Stimulated activated CD4-positive, alpha-beta T cell treated with anti-CD3 and anti-CD28 coated beads, Interleukin-1b, Interleukin-23, amount 100 ng/mL, for 48 hours (primary cell): ENCODE results near the gene JAK1.
"Not testable (repeated sequence)": the region's sequence is repeated elsewhere in the genome, so short reads cannot be mapped to it uniquely, and the experiment has no call there.

Experiments used
- DNase-seq: peaks from one replicate; pipeline ENCODE4 v3.0.0-alpha.2; 2020

The JAK1 gene

DNA sequence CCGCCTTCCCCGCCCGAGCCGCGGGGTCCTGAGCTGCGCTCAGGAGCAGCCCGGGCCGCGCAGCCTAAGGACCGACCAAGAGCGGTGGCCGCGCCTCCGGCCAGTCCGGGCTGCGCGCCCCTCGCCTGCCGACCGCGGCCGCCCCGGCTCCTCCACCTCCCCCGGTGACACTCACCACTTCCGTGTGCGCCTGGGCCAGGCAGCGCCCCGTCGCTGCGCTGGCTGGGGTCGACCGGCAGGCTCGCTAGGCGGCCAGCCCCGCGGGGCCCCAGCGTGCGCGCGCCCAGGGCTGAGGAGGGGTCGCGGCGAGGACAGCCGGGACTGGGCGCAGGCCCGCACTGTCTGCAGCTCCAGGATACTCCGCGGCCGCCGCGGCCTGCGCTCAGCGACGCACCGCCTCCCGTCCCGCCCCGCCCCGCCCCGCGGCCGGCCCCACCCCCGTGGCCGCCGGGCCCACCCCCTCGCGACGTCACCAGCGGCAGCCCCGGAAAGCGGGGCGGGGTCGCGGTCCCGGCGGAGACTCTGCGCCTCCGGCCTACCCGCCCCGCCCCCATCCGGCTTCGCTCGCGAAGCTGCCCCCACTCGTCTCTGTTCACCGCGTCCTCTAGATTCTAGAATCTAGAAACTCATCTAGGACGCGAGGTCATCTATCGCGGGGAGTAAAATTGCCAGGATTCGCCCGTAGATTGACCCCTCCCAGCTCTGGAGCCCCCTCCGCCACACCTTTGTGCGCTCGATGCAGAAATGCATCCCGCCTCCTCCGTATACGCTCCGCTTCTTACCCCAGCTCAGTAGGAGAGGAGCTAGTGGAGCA, at the start of gene JAK1:
JAK1 (minus strand) TSS at position 392 of the 814 bp plus-strand sequence. CDS start 80,285 bp downstream, outside the sequence.
- DNase-seq: peak; percentile 83

DNA sequence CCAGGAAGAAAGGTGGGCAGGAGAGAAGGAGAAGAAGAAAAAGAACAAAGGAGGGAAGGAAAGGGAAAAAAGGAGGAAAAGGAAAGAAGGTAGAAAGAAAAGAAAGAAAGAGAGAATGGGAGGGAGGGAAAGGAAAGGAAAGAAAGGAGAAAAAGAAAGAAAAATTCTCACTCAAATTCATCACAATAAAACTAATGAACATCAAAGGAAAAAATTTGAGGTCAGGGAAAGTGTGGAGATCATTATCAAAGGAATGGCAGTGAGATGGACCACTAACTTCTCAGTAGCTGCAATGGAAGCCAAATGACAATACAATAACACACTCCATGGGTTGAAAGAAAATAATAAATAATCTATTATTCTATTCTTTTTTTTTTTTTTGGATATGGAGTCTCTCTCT, 48.0 kb upstream of the JAK1 start:
- DNase-seq: no peak

DNA sequence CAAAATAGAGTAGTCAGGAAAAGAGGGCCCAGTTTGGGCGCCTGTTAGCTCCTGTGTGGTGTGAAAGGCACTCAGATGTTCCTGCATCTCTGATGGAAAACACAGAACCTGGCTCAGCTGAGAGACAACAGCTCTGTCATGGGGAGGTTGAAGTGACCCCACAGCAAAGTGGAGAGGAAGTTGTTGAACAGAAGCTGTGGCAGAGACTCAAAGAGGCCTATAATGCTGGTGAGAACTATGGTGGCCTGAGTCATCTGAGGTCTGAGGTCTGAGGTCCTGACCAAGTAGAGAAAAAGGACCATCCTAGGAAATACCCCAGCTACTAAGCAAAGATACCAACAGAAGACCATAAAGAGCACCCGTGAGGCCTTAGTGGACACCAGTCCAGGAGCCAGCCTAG, 45.6 kb upstream of the JAK1 start:
- no peak for DNase-seq

- no peak for DNase-seq
Observed at GRCh38 chr1:65009724-65010420, 43.5 kb upstream of the JAK1 start.

GRCh38 chr1:65009176-65009575, 42.8 kb upstream of the JAK1 start:
- no peak for DNase-seq

DNA sequence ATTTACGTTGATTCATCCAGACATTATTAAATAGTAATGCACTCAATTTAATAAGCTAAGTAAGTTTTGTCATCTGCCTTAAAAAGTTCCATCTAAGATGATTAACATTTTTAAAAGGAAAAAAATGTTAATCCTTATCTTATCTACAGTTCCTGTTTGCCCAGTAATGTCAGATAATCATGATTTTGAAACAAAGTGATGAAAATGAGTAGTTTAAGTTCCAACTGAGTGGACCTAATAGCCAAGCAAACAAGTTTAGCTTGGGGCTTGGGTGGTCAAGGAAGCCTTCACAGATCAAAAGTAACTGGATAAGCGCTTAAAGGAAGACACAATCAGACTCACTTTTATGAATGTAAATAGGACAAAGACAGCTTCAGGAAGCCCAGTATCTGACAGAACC, 40.5 kb upstream of the JAK1 start:
- no peak for DNase-seq

DNA sequence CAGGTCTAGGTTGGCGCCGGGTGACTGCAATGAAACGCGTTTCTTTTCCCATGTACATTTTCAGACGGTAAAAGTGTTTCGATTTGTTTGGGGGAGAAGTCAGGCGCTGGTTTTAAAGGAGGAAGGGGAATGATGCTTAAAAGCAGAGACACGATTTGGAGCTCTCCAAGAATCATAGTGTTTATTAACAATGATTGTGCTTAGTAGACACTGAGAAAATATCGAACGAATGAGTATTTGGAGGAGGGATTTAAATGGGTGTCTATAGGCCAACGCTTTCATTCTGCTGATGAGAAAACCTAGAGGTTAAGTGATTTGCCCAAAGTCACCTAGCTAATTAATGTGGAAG, 36.9 kb upstream of the JAK1 start:
- DNase-seq: no peak

DNA sequence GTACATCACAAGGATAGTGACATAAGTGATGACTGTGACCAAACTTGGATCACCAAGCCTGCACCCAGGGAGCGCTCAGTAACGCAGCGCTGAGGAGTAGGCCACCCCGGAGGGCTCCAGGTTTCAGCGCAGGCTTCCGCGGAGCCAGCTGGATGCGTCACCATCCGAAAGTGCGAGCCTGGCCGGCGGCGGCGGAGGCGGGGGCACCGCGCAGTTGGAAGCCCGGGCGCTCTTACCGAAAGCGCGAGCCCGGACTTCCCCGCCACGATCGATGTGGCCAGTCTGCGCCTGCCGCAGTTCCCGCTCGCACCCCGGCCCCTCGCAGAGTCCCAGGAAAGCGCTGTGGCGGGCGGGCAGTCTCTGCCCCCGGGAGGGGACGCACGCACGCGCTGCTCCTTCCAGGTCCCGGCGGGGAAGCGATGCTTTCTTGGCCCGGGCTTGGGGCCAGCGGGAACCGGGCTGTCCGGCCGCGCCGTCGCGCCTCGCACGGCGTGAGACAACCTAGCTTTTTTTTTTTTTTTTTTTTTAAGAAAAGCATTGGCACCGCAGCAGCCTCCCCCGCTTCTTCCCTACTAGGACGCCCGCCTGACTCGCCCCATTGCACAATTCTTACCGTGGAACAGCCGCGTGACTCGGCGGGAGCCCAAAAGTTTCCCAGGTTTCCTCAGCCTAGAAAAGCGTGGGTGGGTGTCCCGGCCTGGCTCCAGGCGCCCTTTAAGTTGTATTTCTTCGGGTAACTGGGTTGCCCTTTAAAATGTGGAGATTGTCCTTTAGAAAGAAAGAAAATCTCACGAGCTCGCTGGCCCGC, 36.4 kb upstream of the JAK1 start:
- peak; percentile 70 for DNase-seq

GRCh38 chr1:65002156-65002507, 35.8 kb upstream of the JAK1 start:
- DNase-seq: peak; percentile 2

GRCh38 chr1:65001231-65001792, 35.0 kb upstream of the JAK1 start:
- DNase-seq: peak; percentile 84

- not testable (repeated sequence) for DNase-seq
Observed at GRCh38 chr1:64998425-64998948, 32.1 kb upstream of the JAK1 start.

DNA sequence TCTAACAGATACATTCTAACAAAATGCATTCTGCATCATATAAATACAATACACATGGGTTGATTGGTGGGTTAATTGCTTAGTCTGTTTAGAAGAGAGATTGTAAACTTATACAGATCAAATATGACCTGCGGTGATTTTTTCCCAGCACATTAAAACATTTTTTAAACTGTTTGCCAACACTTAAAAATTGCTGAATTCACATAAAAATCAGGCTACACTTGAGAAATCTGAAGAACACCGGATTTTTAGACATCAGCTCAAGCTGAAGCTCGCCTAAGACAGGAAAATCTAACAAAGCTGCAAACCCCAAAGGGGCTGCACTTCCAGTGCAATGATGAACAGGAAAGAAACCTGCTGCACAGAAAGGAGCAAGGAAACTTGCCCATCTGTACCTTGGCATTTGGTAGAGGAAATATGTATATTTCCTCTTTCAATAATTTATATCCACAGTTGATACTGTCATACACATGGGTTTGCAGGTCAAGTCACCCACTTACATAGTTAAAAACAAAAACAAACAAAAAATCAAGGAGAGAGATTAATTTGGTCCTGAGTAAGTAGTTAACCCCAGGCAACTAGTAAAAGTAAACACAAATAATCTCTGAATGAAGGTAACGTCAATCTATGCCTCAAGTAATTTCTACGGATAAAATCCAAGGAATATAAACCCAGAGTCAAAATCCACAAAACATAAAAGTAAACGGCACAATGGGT, 30.4 kb upstream of the JAK1 start:
- no peak for DNase-seq

DNA sequence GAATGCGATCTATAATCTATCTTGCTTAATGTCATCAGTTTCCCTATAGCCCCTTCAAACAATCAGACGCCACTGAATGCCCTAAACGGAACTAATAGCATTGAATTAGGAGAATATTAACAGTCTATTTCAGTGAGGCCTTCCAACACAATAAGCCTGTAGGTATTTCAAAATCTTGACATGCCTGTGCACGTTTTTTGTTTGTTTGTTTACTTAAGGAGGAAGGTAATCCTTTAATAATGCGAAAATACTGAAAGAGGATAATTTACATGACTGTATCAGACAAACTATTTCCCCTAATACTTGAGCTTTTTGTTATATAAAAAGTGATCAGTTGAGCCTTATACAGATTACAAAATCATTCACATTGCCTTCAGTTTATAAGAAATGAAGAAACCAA, 29.0 kb upstream of the JAK1 start:
- no peak for DNase-seq

- DNase-seq: no peak
Observed at GRCh38 chr1:64986903-64987871, 20.8 kb upstream of the JAK1 start.

- no peak for DNase-seq
Observed at GRCh38 chr1:64984737-64985136, 18.4 kb upstream of the JAK1 start.

GRCh38 chr1:64984106-64984505, 17.8 kb upstream of the JAK1 start:
- no peak for DNase-seq

GRCh38 chr1:64983110-64983509, 16.8 kb upstream of the JAK1 start:
- no peak for DNase-seq

DNA sequence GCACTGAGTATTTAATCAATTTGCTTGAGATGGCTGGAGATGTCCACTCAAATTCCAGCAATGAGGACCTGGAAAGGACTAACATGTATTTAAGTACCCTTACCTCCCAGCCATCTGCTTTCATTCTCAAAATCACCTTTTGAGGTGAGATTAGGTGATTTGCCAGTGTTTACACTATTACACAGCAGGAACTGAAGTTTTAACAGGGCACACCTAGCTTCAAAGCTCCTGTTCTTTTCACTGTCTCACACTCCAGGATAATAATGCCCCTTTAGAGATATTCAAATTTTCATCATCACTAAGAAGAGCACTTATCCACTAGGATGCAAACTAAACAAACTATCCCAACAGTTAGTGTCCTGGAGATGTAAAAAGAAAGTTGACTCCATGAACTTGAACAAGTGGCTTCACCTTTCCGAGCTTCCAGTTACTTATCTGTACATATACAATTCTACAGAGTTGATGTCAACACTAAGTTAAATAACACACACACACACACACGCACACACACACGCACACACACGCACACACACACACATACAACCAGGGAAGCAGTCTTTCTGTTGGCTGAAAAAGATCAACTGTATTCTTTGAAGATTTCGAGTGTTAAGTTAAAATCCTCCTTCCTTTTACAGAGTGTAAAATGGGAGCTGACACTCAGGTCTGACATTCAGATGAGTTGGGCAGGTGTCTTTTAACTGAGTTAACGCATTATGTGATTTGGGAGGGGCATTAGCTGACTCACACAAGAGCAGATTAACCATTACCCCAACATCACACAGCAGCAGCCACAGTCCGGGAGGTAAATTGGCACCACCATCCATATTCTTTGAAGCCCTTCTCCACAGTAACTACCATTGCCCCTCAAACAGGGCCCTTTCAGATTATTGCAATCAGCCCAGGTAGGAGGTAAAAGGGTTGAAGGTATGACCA, 15.5 kb upstream of the JAK1 start:
- no peak for DNase-seq

- no peak for DNase-seq
Observed at GRCh38 chr1:64980745-64981600, 14.6 kb upstream of the JAK1 start.
